Mesendoderm (in vitro differentiated cells): Measurements from ENCODE around the gene PPP4R2.

ENCODE experiments used
- DNase-seq: peaks from one replicate; pipeline ENCODE4 v3.0.0; 2013
- H2AK5ac ChIP-seq: 2 replicates; pipeline ENCODE4 v1.6.1; 2013; ENCODE audit warnings: low read length, inconsistent platforms
- H2BK120ac ChIP-seq: 2 replicates; pipeline ENCODE4 v1.6.1; 2013; ENCODE audit warnings: low read depth, mild to moderate bottlenecking, low read length, moderate library complexity, mixed read lengths
- H2BK15ac ChIP-seq: replicated peaks from 2 replicates; pipeline ENCODE4 v1.6.1; 2013; ENCODE audit warnings: low read depth, mild to moderate bottlenecking, moderate library complexity
- H2BK5ac ChIP-seq: 2 replicates; pipeline ENCODE4 v1.6.1; 2013; ENCODE audit warnings: low read length, inconsistent platforms
- H3K18ac ChIP-seq: 2 replicates; pipeline ENCODE4 v1.6.1; 2013; ENCODE audit warnings: mild to moderate bottlenecking, low read length, mixed read lengths
- H3K23ac ChIP-seq: one replicate; pipeline ENCODE4 v1.6.1; 2013; ENCODE audit warnings: low read length
- H3K27ac ChIP-seq: 2 replicates; pipeline ENCODE4 v1.5.1; 2013; ENCODE audit warnings: low read depth, mild to moderate bottlenecking, inconsistent platforms, low read length, moderate library complexity
- H3K27me3 ChIP-seq: 2 replicates; pipeline ENCODE4 v1.6.1; 2013; ENCODE audit warnings: low read length, control low read depth, mild to moderate bottlenecking, inconsistent platforms; ENCODE audit not compliant: insufficient read depth, poor library complexity
- H3K36me3 ChIP-seq: 2 replicates; pipeline ENCODE4 v1.6.1; 2013; ENCODE audit warnings: low read length, inconsistent platforms; ENCODE audit not compliant: control insufficient read depth, insufficient read depth
- H3K4ac ChIP-seq: one replicate; pipeline ENCODE4 v1.6.1; 2013; ENCODE audit warnings: low read depth, mild to moderate bottlenecking, low read length, moderate library complexity
- H3K4me1 ChIP-seq: 2 replicates; pipeline ENCODE4 v1.6.1; 2013; ENCODE audit warnings: low read depth, low read length, inconsistent platforms; ENCODE audit not compliant: control insufficient read depth
- H3K4me2 ChIP-seq: 2 replicates; pipeline ENCODE4 v1.6.1; 2013; ENCODE audit warnings: low read length
- H3K4me3 ChIP-seq: 2 replicates; pipeline ENCODE4 v1.5.1; 2013; ENCODE audit warnings: mild to moderate bottlenecking, low read length
- H3K56ac ChIP-seq: one replicate; pipeline ENCODE4 v1.6.1; 2013; ENCODE audit warnings: low read length
- H3K79me1 ChIP-seq: 2 replicates; pipeline ENCODE4 v1.6.1; 2013; ENCODE audit warnings: low read length, inconsistent platforms
- H3K79me2 ChIP-seq: 2 replicates; pipeline ENCODE4 v1.6.1; 2013; ENCODE audit warnings: mild to moderate bottlenecking, low read length; ENCODE audit not compliant: control insufficient read depth, insufficient read depth
- H3K9ac ChIP-seq: 2 replicates; pipeline ENCODE4 v1.6.1; 2013; ENCODE audit warnings: low read length, inconsistent platforms
- H4K5ac ChIP-seq: one replicate; pipeline ENCODE4 v1.6.1; 2013; ENCODE audit warnings: low read length
- H4K8ac ChIP-seq: one replicate; pipeline ENCODE4 v1.6.1; 2013; ENCODE audit warnings: low read depth, mild to moderate bottlenecking, control low read depth, low read length, moderate library complexity
- WGBS: extraction: QIAGEN DNeasy Blood & Tissue Kit; methylation state at CpG from one replicate; pipeline ENCODE4 v1.1.7; 2013; ENCODE audit warnings: low lambda C conversion rate, missing lambda C conversion rate; ENCODE audit not compliant: insufficient coverage; ENCODE audit errors: extremely low coverage; 5-methylcytosine and 5-hydroxymethylcytosine counted together

The PPP4R2 gene

GRCh38 chr3:72972706-72973030 lies 23.9 kb upstream of the PPP4R2 start:
- WGBS, result no CpG with 5 or more reads among the region's 3 CpGs
- no peak overlapping the region for H3K9ac ChIP-seq
- H3K18ac ChIP-seq, result peak overlapping the region; percentile 32
- H3K4me3 ChIP-seq, result no peak overlapping the region
- no peak overlapping the region for H2BK5ac ChIP-seq
- H2BK120ac ChIP-seq, result peak overlapping the region; percentile 88
- H3K4me2 ChIP-seq, result no peak overlapping the region
- no peaks in the 10 kb centered on the region for H3K79me1 ChIP-seq
- H3K36me3 ChIP-seq, result no peaks in the 10 kb centered on the region
- DNase-seq, result no peak
- H3K79me2 ChIP-seq, result no peaks in the 10 kb centered on the region
- H3K27ac ChIP-seq, result no peak overlapping the region
- H3K4ac ChIP-seq, result no peak overlapping the region
- no peak overlapping the region for H2BK15ac ChIP-seq
- no peak overlapping the region for H4K8ac ChIP-seq
- H3K23ac ChIP-seq, result no peak overlapping the region
- H3K4me1 ChIP-seq, result peaks cover 11% of the 10 kb centered on the region
- H3K27me3 ChIP-seq, result no peaks in the 10 kb centered on the region
- no peak overlapping the region for H2AK5ac ChIP-seq
- peak overlapping the region; percentile 20 for H3K56ac ChIP-seq
- H4K5ac ChIP-seq, result no peak overlapping the region

- Histone ChIP-seq H3K4me3 (no peak overlapping the region), H3K79me2 (no peaks in the 10 kb centered on the region), H3K36me3 (no peaks in the 10 kb centered on the region), H2BK120ac (no peak overlapping the region), H3K27me3 (no peaks in the 10 kb centered on the region), H3K4me1 (peaks cover 11% of the 10 kb centered on the region), H2BK5ac (peak overlapping the region; percentile 92), H3K23ac (no peak overlapping the region), H4K8ac (no peak overlapping the region), H2BK15ac (no peak overlapping the region), H3K4ac (no peak overlapping the region), H3K79me1 (no peaks in the 10 kb centered on the region), H3K9ac (no peak overlapping the region), H3K56ac (peak overlapping the region; percentile 67), H3K4me2 (no peak overlapping the region), H3K27ac (peak overlapping the region; percentile 49), H3K18ac (peak overlapping the region; percentile 80), H2AK5ac (peak overlapping the region; percentile 89), H4K5ac (peak overlapping the region; percentile 75)
- DNase-seq, result peak; percentile 88
- WGBS, result no CpG with 5 or more reads among the region's 7 CpGs
Observed at GRCh38 chr3:72973031-72973723, 23.4 kb upstream of the PPP4R2 start.

DNA sequence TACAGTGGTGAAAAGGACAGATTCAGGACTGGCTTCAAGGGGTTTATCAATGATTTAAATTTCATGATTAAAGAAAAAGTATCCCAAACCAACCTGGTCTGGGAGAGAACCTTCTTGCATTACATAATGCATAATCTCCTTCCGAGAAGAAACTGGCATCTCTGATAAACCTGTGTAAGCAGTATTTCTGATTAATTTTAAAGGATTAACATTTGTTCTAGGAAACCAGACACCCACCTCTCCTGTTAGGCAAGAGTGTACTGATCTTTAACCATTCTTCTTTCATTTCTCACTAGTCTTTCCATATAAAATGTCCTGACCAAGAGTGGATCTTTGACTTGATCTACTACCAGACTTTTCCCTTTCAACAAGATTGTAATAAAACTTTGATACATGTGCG lies 22.8 kb upstream of the PPP4R2 start:
- Histone ChIP-seq H3K4ac (no peak overlapping the region), H3K23ac (no peak overlapping the region), H2BK120ac (no peak overlapping the region), H2BK15ac (no peak overlapping the region), H4K5ac (no peak overlapping the region), H3K4me3 (no peak overlapping the region), H3K27ac (peak overlapping the region; percentile 49), H3K36me3 (no peaks in the 10 kb centered on the region), H3K56ac (peak overlapping the region; percentile 67), H3K4me1 (peaks cover 11% of the 10 kb centered on the region), H2AK5ac (peak overlapping the region; percentile 89), H3K4me2 (no peak overlapping the region), H3K9ac (no peak overlapping the region), H3K18ac (peak overlapping the region; percentile 80), H4K8ac (no peak overlapping the region), H3K79me2 (no peaks in the 10 kb centered on the region), H2BK5ac (peak overlapping the region; percentile 92), H3K27me3 (no peaks in the 10 kb centered on the region), H3K79me1 (no peaks in the 10 kb centered on the region)
- WGBS, result no CpG with 5 or more reads among the region's 2 CpGs
- no peak for DNase-seq

DNA sequence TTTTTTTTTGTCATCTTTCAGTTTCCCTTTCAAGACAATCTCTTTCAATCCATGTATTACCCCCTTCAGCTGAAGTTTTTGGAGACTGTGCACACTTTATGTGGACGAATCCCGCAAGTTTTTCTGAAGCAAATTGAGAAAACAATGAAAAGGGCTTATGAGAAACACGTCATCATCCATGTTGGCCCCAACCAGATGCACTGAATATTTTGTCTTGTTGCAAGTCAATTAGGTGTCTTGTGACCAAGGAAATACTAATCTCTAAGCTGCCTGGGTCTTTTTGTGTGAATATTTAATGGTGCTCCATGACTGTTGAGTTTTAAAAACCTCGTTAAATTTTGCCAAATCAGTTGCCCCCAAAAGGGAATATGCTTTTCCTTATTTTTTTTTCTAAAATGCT lies 21.7 kb upstream of the PPP4R2 start:
- Histone ChIP-seq H3K27ac (no peak overlapping the region), H2BK5ac (peak overlapping the region; percentile 5), H2BK120ac (peak overlapping the region; percentile 88), H3K4me1 (peaks cover 11% of the 10 kb centered on the region), H3K9ac (no peak overlapping the region), H3K4me2 (no peak overlapping the region), H4K5ac (no peak overlapping the region), H3K4me3 (no peak overlapping the region), H3K56ac (no peak overlapping the region), H3K23ac (no peak overlapping the region), H3K18ac (peak overlapping the region; percentile 84), H4K8ac (no peak overlapping the region), H3K36me3 (no peaks in the 10 kb centered on the region), H3K79me2 (no peaks in the 10 kb centered on the region), H2BK15ac (no peak overlapping the region), H2AK5ac (peak overlapping the region; percentile 22), H3K4ac (no peak overlapping the region), H3K79me1 (no peaks in the 10 kb centered on the region), H3K27me3 (no peaks in the 10 kb centered on the region)
- WGBS, result no CpG with 5 or more reads among the region's 4 CpGs
- DNase-seq, result no peak

DNA sequence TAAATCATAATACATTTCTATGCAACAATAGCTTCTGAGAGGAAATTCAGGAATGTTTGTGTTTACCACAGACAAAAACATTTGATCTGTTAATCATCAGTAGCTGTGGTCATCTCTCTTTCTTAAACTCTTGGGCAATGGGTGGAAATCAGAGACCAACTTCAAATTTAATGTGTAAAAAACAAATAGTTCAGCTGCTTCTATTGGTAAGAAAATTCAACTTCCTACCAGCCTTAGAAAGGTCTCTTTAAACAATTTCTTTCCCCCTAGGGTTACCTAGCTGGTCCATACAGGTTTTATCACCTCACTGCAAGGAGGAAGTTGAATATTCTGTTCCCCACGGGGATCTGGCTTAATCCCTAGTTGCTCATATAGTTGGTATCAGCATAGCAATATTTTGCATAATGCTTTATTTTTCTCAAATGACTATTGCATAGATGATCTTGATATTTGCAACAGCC lies 20.3 kb upstream of the PPP4R2 start:
- H3K79me1 ChIP-seq, result no peaks in the 10 kb centered on the region
- H3K4me2 ChIP-seq, result no peak overlapping the region
- H4K8ac ChIP-seq, result no peak overlapping the region
- H3K18ac ChIP-seq, result no peak overlapping the region
- no CpG with 5 or more reads among the region's 1 CpG for WGBS
- H3K56ac ChIP-seq, result no peak overlapping the region
- peaks cover 11% of the 10 kb centered on the region for H3K4me1 ChIP-seq
- DNase-seq, result no peak
- no peak overlapping the region for H4K5ac ChIP-seq
- no peak overlapping the region for H3K23ac ChIP-seq
- no peak overlapping the region for H3K27ac ChIP-seq
- no peak overlapping the region for H2BK120ac ChIP-seq
- no peaks in the 10 kb centered on the region for H3K36me3 ChIP-seq
- H3K4ac ChIP-seq, result no peak overlapping the region
- no peak overlapping the region for H2BK5ac ChIP-seq
- no peak overlapping the region for H2BK15ac ChIP-seq
- H2AK5ac ChIP-seq, result no peak overlapping the region
- H3K27me3 ChIP-seq, result no peaks in the 10 kb centered on the region
- no peak overlapping the region for H3K4me3 ChIP-seq
- no peak overlapping the region for H3K9ac ChIP-seq
- no peaks in the 10 kb centered on the region for H3K79me2 ChIP-seq
